Measurements from ENCODE around the gene JADE3.

GRCh38 chrX:46918434-46918833 is 6.2 kb downstream of the JADE3 start:
- no peak for TF ChIP-seq CTCF (conservative IDR thresholded peaks at IDR 0.05 in 1 of 2, IDR thresholded peaks at IDR 0.05 in 1 of 2; ENCODE audit: low read depth in 1 of 2, low read length in 2 of 2)
- TF ChIP-seq EZH2 (IDR thresholded peaks at IDR 0.05; ENCODE audit: low read length, missing control alignments), result no peak

All from fibroblast of lung (primary cell).